GM18507 (cell line): ENCODE results near the gene RAF1.

ENCODE experiments used
- DNase-seq: peaks from one replicate; pipeline ENCODE4 v3.0.0; 2011; ENCODE audit warnings: low read depth; ENCODE audit not compliant: insufficient read length; ENCODE audit errors: extremely low spot score
- FAIRE-seq: peaks from 2 replicates; lab custom pipeline; 2011; peaks lifted over from hg19 to GRCh38; lab: Jason Lieb, UNC

Gene RAF1

DNA sequence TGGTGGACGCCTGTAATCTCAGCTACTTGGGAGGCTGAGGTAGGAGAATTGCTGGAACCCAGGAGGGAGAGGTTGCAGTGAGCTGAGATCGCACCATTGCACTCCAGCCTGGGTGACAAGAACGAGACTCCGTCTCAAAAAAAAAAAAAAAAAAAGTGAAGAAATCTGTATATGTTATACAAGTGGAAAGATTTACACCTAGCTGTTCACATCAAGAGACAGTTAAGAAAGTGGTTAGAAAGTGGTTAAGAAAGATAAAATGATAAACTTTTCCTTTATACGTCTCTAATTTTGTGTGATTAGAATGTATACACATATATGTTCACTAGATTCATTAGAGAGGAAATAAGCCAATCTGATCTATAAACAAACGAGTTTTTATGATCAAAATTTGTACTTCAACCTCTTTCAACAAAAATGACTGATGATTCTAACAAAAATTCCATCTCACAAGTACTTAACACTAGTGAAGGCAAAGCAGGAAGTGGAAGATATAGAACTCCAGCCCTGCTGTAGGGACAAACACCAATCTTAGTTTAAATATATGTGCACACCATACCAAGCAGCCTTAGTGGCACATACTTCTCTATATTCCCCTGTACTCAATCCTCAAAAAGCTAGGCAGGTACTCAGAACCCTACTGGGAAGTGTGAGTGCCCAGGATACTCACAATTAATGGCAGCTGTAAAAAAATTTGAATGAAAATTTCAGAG, 51.2 kb downstream of the RAF1 start:
- DNase-seq (no peak), FAIRE-seq (no peak)

DNA sequence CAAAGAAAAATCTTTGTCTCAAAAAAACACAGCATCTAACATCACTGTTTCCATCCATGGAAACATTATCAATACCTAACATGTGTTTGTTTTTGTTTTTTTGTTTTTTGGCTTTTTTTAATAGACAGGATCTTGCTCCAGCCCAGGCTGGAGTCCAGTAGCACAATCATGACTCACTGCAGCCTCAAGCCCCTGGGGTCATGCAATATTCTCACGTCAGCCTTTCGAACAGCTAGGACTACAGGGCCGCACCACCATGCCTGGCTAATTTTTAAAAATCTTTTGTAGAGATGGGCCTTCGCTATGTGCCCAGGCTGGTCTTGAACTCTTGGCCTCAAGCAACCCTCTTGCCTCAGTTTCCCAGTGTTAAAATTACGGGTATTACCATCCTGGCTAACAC, 52.8 kb downstream of the RAF1 start:
- DNase-seq (no peak), FAIRE-seq (no peak)

- DNase-seq (no peak), FAIRE-seq (no peak)
These were observed 55.5 kb downstream of the RAF1 start for GRCh38 chr3:12608376-12608775.

DNA sequence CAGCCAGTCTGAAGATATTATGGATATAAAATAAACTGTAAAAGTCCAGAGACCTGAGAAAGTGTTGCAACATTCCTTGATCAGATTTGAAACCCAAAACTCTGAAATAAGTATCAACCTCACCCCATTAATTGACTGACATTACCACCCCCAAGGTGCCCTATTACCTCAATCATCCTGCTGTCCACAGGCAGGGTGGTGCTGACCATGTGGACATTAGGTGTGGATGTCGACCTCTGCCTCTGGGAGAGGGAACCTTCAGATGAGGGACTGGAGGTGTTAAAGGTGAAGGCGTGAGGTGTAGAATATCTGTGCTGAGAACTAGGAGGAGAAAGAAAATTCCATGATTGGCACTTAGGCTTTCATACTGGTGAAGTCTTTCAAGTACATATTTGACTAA, 59.9 kb downstream of the RAF1 start:
- DNase-seq (no peak), FAIRE-seq (no peak)

DNA sequence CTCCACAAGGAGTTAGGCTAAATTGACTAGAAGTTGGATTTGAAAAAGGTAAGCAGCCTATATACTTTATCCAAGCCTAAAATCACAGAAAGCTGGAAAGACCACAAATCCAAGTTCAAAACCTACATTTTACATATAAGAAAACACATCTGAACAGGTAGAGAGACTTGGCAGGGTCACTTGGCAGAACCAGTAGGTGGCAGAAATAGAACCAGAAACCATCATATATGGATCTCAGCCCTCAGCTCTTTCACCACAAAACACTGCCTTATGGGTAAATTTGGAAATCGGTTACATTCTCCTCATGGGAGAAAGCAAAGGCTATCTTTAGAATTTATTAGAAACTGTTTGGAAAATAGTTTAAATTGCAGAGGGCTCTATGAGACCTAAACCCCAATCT, 62.8 kb downstream of the RAF1 start:
- no peak for FAIRE-seq
- no peak for DNase-seq

DNA sequence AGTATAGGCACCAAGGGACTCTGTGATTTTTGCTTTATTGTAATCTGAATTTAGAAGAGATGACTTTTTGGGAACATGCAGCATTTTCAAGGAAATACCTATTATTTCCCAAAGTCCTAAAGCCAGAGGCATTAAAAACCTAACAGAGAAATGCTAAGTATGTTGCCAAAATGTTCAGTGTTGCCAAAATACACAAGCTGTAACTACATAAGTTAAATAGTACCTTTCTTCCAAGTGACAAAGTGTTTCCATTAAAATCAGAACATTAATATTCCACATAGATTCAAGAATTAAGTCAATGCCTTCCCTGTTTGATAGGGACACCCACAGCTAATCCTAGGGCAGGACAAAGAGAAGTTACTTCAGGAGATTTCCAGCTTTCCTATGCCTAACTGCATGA, 65.0 kb downstream of the RAF1 start:
- FAIRE-seq (no peak), DNase-seq (no peak)

GRCh38 chr3:12593473-12593872, 70.4 kb downstream of the RAF1 start:
- no peak for DNase-seq
- no peak for FAIRE-seq

DNA sequence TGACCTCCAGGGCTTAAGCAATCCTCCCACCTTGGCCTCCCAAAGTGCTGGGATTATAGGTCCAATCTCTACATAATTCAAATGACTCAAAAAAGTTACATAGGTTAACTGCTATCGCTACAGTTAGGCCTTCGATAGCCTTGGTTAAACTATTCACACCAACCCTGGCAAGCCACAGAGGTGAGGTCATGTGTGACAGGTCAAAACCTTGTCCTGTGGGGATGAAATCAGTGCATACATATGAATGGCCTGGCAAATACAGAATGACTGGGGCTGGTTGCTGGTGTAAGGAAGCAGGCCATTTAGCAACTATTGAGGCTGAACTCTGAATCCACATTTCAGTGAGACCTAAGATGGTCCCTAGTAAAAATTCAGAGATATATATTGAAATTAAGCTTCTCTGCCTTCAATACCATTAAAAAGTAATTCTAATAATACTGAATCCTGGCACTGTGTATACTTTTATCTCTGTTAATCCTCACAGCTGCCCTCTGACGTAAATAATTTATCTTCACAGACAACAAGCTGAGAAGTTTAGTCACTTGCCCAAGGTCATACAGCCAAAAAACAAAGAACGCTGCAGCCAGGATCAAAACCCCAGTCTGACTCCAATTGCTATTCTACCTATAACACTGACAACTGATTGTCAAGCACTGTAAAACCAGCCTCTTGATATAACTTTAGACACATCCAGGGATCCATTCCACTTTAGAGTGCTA, 71.8 kb downstream of the RAF1 start:
- no peak for DNase-seq
- FAIRE-seq = no peak

DNA sequence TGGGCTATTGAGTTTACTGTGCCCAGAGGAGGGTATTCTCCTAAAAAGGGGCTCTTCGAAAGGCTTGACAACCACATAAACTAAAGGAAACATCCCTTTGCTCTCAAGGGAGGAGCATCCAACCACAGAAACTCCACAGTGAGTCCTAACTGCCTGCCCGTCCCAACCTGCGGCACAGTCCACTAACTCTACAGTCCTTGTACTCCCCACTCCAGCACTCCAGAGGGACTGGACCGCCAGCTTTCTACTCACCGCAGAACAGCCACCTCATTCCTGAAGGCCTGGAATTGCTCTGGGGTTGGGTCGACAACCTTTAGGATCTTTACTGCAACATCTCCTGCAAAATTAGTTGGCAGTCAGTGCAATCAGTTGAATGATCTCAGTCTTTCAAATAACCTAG, 72.5 kb downstream of the RAF1 start:
- FAIRE-seq (no peak), DNase-seq (no peak)

GRCh38 chr3:12590096-12590495, 73.8 kb downstream of the RAF1 start:
- no peak for FAIRE-seq
- DNase-seq = no peak

- DNase-seq = no peak
- no peak for FAIRE-seq
These were observed 75.6 kb downstream of the RAF1 start for GRCh38 chr3:12588039-12589009.

GRCh38 chr3:12586403-12586802, 77.5 kb downstream of the RAF1 start:
- FAIRE-seq (no peak), DNase-seq (no peak)

DNA sequence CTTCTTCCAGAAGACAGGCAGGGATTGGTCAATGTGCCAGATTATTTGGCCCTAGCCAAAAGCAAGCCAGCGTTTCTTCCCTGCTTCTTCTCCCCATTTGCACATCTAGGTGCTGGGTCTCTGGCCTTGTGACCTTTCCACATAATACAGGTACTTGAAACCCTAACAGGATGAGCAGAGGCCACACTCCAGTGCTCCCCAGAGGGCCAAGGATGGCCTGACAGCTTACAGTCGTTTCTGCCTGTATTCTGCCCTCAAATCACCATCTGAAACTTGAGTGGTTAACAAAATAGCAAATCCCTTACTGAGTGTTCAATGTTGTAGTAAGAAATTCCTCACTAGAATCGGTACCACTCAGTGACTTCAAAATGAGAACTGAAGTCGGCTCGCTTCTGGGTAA, 77.9 kb downstream of the RAF1 start:
- peak; percentile 26 for DNase-seq
- FAIRE-seq = peak; percentile 73

DNA sequence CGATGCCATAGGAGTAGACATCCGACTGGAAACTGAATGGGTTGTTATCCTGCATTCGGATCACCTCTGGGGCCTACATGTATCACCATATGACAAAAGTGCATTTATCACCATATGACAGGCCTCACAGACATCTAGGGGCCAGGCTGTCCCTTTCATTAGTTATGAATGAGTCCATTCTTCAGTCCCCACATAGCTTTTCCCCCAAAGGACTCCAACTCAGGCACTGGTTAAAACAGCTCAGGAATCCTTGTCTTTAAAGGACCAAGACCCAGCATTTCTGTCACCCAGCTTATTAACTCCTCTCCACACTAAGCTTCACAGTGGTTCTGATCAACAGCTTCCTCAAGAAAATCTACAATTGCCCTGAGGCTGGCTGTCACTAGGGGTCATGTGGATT, 78.7 kb downstream of the RAF1 start:
- FAIRE-seq (no peak), DNase-seq (no peak)

DNA sequence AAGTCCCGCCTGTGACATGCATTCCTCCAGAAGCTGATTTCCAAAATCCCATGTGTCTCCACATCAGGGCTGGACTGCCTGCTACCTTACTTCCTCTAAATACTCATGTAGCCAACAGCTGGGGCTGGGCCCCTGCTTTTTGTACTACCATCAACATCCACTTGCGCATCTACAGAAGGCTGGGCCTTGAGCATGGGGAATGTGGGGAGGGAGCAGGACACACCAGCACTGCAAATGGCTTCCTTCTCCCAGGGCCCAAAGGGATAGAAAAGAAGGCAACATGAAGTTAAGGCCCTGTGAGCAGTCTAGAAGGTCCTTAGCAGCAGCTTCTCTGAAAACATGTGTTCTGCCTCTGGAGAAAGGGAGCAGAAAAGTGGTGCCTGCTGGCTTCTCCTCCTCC, 79.8 kb downstream of the RAF1 start:
- FAIRE-seq = no peak

DNA sequence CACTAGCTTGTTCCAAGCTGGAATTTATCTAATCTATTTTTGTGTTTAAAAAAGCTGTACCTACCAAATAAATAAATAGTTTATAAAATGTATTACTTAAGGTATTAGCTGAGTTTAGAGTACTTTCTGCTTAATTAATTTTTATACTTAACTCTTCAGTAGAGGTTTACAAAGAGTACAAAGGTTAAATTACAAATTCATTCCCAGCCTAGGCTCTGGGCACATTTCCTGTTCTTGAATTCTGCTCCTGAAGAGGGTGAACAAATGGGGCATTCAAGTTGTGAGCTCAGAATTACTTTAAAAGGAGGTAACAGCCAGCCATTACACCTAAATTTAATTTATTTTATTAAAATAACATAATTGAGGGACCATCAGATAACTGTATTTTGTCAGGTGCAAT, 80.6 kb downstream of the RAF1 start:
- no peak for FAIRE-seq
- DNase-seq = no peak

More for the DNA sequence above, 79.8 kb downstream of the RAF1 start:
- DNase-seq = no peak

DNA sequence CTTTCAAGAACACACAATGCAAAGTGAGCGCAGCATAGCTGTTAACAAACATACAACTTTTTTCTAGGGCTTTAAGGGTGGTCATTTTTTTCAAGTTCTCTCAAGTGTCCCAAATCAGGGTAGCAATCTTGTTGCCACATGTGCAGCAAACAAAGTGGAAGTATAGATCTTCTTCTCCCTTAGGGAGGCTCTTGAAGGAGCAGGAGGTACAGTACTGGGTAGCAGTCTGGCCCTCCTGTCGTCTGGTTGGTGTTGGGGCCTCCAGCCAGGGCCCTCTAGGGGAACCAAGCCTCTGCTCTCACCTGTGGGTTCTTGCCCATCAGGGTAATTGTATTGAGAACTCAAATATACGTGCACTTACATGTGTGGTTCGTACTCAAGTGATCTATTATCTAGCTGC, 81.2 kb downstream of the RAF1 start:
- DNase-seq (no peak), FAIRE-seq (no peak)

DNA sequence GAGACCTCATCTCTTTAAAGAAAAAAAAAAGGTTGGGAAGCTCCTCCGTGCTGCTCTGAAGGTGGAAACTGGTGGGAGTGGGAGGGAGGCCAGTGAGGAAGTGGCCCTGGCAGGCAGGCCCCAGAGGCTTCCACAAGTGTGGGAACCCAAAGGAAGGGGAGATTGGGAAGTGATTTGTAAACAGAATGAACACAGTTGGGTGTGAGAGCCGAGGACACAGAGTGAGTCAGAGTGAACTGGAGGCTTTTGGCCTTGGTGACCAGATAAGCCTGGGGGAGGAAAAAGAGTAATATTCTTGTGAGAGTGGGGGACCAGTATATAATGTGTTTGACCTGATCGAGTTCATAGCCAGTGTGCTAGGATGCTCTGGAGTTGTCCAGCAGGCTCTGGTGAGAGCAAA, 84.0 kb downstream of the RAF1 start:
- FAIRE-seq = no peak
- no peak for DNase-seq

GRCh38 chr3:12579456-12579855, 84.5 kb downstream of the RAF1 start:
- FAIRE-seq (no peak), DNase-seq (no peak)

DNA sequence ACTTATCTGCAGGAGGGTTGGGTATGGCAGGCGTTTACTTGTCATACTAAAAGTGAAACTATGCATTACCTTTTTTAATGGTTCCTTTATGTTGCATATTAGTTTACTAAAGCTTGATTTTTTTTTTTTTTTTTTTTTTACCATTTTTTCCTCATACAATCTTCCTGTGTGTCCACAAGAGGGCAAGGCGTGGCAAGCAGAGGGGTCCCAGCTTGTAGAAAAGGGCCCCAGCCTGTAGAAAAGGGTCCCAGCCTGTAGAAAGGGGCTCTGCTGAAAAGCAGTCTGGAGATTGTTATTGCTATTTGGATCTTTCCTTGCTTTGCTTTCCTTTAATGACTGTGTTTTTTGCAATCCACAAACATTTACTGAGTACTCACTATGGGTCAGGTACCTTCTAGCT, 85.2 kb downstream of the RAF1 start:
- FAIRE-seq = no peak
- DNase-seq = no peak
